ENCODE data around the gene RGS6. TPM values are rescaled to one million over a fixed set of nuclear protein-coding genes. Genes with fewer than 3 reads are reported as not detected.

RGS6 gene
- total and polyA plus RNA-seq, 2 of the 4 experiments (the other 2 are of a cell fraction), result not detected

- H3K23ac ChIP-seq (ENCODE audit: low read depth, low read length), result no peak overlapping the region
- no TSS peak for BruUV-seq (replicated peaks)
- intact Hi-C loops (cut with micrococcal nuclease) (no loop called here), in situ Hi-C loops (cut with MboI; ENCODE audit: low sequenced_read_pairs) (no loop called here), dilution Hi-C loops (cut with HindIII; ENCODE audit: low sequenced_read_pairs, unreplicated experiment) (no loop called here)
- no peak for DNase-seq
- H3K56ac ChIP-seq (ENCODE audit: extremely low read depth, insufficient read depth, low read length), result no peak overlapping the region
- no peak overlapping the region for H3K4me3 ChIP-seq (ENCODE audit: insufficient read depth, low read depth, low read length)
- no peaks in the 10 kb centered on the region for H3K9me1 ChIP-seq (ENCODE audit: insufficient read depth, low read length)
- no peak overlapping the region for H2BK15ac ChIP-seq (ENCODE audit: low read depth, low read length)
- no peak overlapping the region for H3K9ac ChIP-seq (ENCODE audit: low read depth, low read length)
- TF ChIP-seq POLR2A (IDR thresholded peaks at IDR 0.05; ENCODE audit: low read depth, low read length) (no peak), FOS (IDR thresholded peaks at IDR 0.05; ENCODE audit: low read depth, low read length) (no peak), CHD1 (IDR thresholded peaks at IDR 0.05; ENCODE audit: low read depth, low read length) (no peak), BHLHE40 (IDR thresholded peaks at IDR 0.05; ENCODE audit: low read depth, low read length) (no peak), RFX5 (IDR thresholded peaks at IDR 0.05; ENCODE audit: low read depth, low read length) (no peak), MAFK (IDR thresholded peaks at IDR 0.05; ENCODE audit: low read depth, low read length) (no peak), MAZ (IDR thresholded peaks at IDR 0.05; ENCODE audit: borderline replicate concordance, low read depth, low read length) (no peak)
- H4K5ac ChIP-seq (ENCODE audit: low read depth, low read length), result no peak overlapping the region
- no peak overlapping the region for H3K4me2 ChIP-seq (ENCODE audit: low read depth, low read length)
- H3K14ac ChIP-seq (replicated peaks; ENCODE audit: low read depth, low read length), result no peak overlapping the region
- no peak overlapping the region for H4K8ac ChIP-seq (ENCODE audit: low read depth in 2 of 2, low read length in 2 of 2)
- no peak overlapping the region for H2BK120ac ChIP-seq (ENCODE audit: low read depth, low read length)
- no peaks in the 10 kb centered on the region for H3K36me3 ChIP-seq (ENCODE audit: control insufficient read depth, insufficient read depth, low read length)
- H2BK20ac ChIP-seq (ENCODE audit: low read depth, low read length), result no peak overlapping the region
- peaks cover 10% of the 10 kb centered on the region for H3K27me3 ChIP-seq (ENCODE audit: control insufficient read depth, insufficient read depth, low read length)
- no peak overlapping the region for H3K4ac ChIP-seq (ENCODE audit: low read depth, low read length)
- no peak overlapping the region for H2AFZ ChIP-seq (replicated peaks; ENCODE audit: low read length, poor library complexity)
- POLR2A ChIA-PET (ENCODE audit: unreplicated experiment), result no interaction called here
- H3K9me3 ChIP-seq (ENCODE audit: control insufficient read depth, insufficient read depth, low read length), result peaks cover 13% of the 10 kb centered on the region
- no peaks in the 10 kb centered on the region for H3K79me1 ChIP-seq (ENCODE audit: low read depth in 1 of 2, low read length in 2 of 2)
- H2AK9ac ChIP-seq (replicated peaks; ENCODE audit: low read depth, low read length, poor library complexity), result no peak overlapping the region
- WGBS, 2 experiments (ENCODE audit: extremely low coverage in 2 of 2, insufficient read length in 1 of 2), result 80% methylated on average over 1 of the region's 2 CpGs; no CpG with 5 or more reads in 1 of the 2 experiments
- no peak overlapping the region for H3K27ac ChIP-seq (ENCODE audit: insufficient read depth, low read length)
- H2AK5ac ChIP-seq (ENCODE audit: low read depth, low read length), result no peak overlapping the region
- H4K91ac ChIP-seq (ENCODE audit: insufficient read depth, low read depth, low read length), result no peak overlapping the region
- H3K18ac ChIP-seq (ENCODE audit: low read depth, low read length), result no peak overlapping the region
- no peaks in the 10 kb centered on the region for H4K20me1 ChIP-seq (ENCODE audit: insufficient read depth, low read length)
- H2BK5ac ChIP-seq (ENCODE audit: low read depth, low read length, poor library complexity, severe bottlenecking), result no peak overlapping the region
- CTCF ChIA-PET, result no interaction called here
- ATAC-seq (ENCODE audit: low read depth), result no peak
- no peaks in the 10 kb centered on the region for H3K4me1 ChIP-seq (ENCODE audit: control insufficient read depth, insufficient read depth, low read length)
Observed at GRCh38 chr14:72488514-72488913, 556.3 kb downstream of the RGS6 start.
